K562 (cell line): ENCODE data around the gene RERE. TPM values are rescaled to one million over a fixed set of nuclear protein-coding genes. Genes with fewer than 3 reads are reported as not detected.

ENCODE experiments used
- ATAC-seq: fragments of 200-7000 bp; cut with Tn5 transposase; 3 replicates; pipeline ENCODE4 v1.9.1; 2020; ENCODE audit warnings: moderate library complexity
- BruUV-seq: library from RNA; stranded (reverse); fragments of 400-500 nt; replicated peaks from 2 replicates; lab custom pipeline; 2021; lab: Mats Ljungman, UMichigan
- CTCF ChIA-PET: fragments of 300-600 bp; formaldehyde crosslinking; extraction: SDS; loops from one replicate; lab custom pipeline; 2021; ENCODE audit warnings: low intra/inter-chr PET ratio; lab: Yijun Ruan, JAX
- POLR2A ChIA-PET: fragments of 300-600, 350-650 bp; sonication (Branson Sonifier 250); formaldehyde crosslinking; extraction: SDS; loops from one replicate; lab custom pipeline; 2021; ENCODE audit warnings: antibody characterized with exemption, inconsistent platforms; lab: Yijun Ruan, JAX
- DNase-seq, 4 experiments: peaks; one replicate each; pipeline versions ENCODE4 v3.0.0 to v3.0.0-alpha.2; 2011 to 2018; ENCODE audit warnings: low spot score in 3 of 4, mixed read lengths in 3 of 4; ENCODE audit errors: extremely low read depth in 1 of 4
- FAIRE-seq: peaks from 2 replicates; lab custom pipeline; 2011; peaks lifted over from hg19 to GRCh38; lab: Jason Lieb, UNC
- H2AFZ ChIP-seq: 2 replicates; pipeline ENCODE4 v1.6.0; 2011; ENCODE audit warnings: low read depth, low read length, control low read depth, inconsistent platforms
- H3K27ac ChIP-seq: fragments of 200-600 bp; 3 replicates; pipeline ENCODE4 v1.8.0; 2011; ENCODE audit warnings: low read depth, mild to moderate bottlenecking, control low read depth, inconsistent platforms, low read length, moderate library complexity, mixed read lengths; ENCODE audit errors: extremely low read depth
- H3K27me3 ChIP-seq, 2 experiments: fragments of 300-600 bp in 1 of 2; 2 replicates in 1 of 2; 3 replicates in 1 of 2; pipeline versions ENCODE4 v1.6.0 to v1.8.0; 2011; ENCODE audit warnings: inconsistent platforms in 2 of 2, low read length in 2 of 2, mild to moderate bottlenecking in 1 of 2, mixed read lengths in 1 of 2, moderate library complexity in 1 of 2; ENCODE audit not compliant: control insufficient read depth in 2 of 2, insufficient read depth in 2 of 2
- H3K36me3 ChIP-seq: fragments of 300-600 bp; 3 replicates; pipeline ENCODE4 v1.8.0; 2011; ENCODE audit warnings: mild to moderate bottlenecking, low read length, inconsistent platforms; ENCODE audit not compliant: control insufficient read depth, insufficient read depth
- H3K4me1 ChIP-seq, 2 experiments: fragments of 200-600 bp in 1 of 2; replicated peaks in 1 of 2; 2 replicates in 1 of 2; 3 replicates in 1 of 2; pipeline versions ENCODE4 v1.5.1 to v1.8.0; 2011; ENCODE audit warnings: inconsistent platforms in 2 of 2, low read length in 2 of 2, mild to moderate bottlenecking in 1 of 2, mixed read lengths in 1 of 2, moderate library complexity in 1 of 2; ENCODE audit not compliant: control insufficient read depth in 2 of 2, insufficient read depth in 2 of 2
- H3K4me2 ChIP-seq: 2 replicates; pipeline ENCODE4 v1.6.1; 2011; ENCODE audit warnings: low read length, control low read depth, inconsistent platforms, mixed read lengths; ENCODE audit not compliant: insufficient read depth
- H3K4me3 ChIP-seq: fragments of 200-600 bp; sonication (generic), shearing (Covaris generic); 2 replicates; pipeline ENCODE4 v1.5.1; 2016; ENCODE audit warnings: control low read depth, inconsistent platforms
- H3K79me2 ChIP-seq: fragments of 200-600 bp; 3 replicates; pipeline ENCODE4 v1.8.0; 2011; ENCODE audit warnings: low read length, inconsistent platforms; ENCODE audit not compliant: control insufficient read depth, insufficient read depth
- H3K9ac ChIP-seq, 2 experiments: 2 replicates each; pipeline versions ENCODE4 v1.6.0 to v1.6.1; 2011; ENCODE audit warnings: low read depth in 2 of 2, low read length in 2 of 2, control low read depth in 1 of 2, inconsistent platforms in 1 of 2, mild to moderate bottlenecking in 1 of 2, mixed read lengths in 1 of 2; ENCODE audit not compliant: insufficient read depth in 1 of 2
- H3K9me1 ChIP-seq: one replicate; pipeline ENCODE4 v1.6.0; 2011; ENCODE audit warnings: inconsistent platforms, mild to moderate bottlenecking, low read length, moderate library complexity; ENCODE audit not compliant: control insufficient read depth, insufficient read depth
- H3K9me3 ChIP-seq: replicated peaks from 2 replicates; pipeline ENCODE4 v1.5.1; 2011; ENCODE audit warnings: low read depth, low read length, inconsistent platforms; ENCODE audit not compliant: control insufficient read depth, insufficient read depth
- H4K20me1 ChIP-seq: replicated peaks from 2 replicates; pipeline ENCODE4 v1.6.1; 2011; ENCODE audit warnings: low read length, inconsistent platforms, mixed read lengths; ENCODE audit not compliant: control insufficient read depth, insufficient read depth
- BRD9 ChIP-seq: fragments of 450-650 bp; IDR thresholded peaks from 2 replicates; pipeline ENCODE4 v1.6.1; 2018; ENCODE audit warnings: low read depth; ENCODE audit not compliant: partially characterized antibody
- E2F3 ChIP-seq: fragments of 250-450 bp; sonication (Bioruptor Pico); IDR thresholded peaks from 2 replicates; pipeline ENCODE4 v1.4.0; 2020; ENCODE audit warnings: mild to moderate bottlenecking
- HMG20A ChIP-seq: fragments of 450-650 bp; formaldehyde crosslinking; conservative IDR thresholded peaks from 2 replicates; pipeline ENCODE4 v1.4.0; 2020; ENCODE audit warnings: mild to moderate bottlenecking, mixed read lengths
- HNRNPH1 ChIP-seq: fragments of 200-400 bp; formaldehyde crosslinking; optimal IDR thresholded peaks from 2 replicates; pipeline ENCODE3; 2017; ENCODE audit warnings: low read depth, mild to moderate bottlenecking, low read length, moderate library complexity
- JUNB ChIP-seq: fragments of 450-650 bp; formaldehyde crosslinking; conservative IDR thresholded peaks from 2 replicates; pipeline ENCODE4 v1.4.0; 2020; ENCODE audit warnings: mild to moderate bottlenecking
- KAT2B ChIP-seq: IDR thresholded peaks from one replicate; pipeline ENCODE4 v1.6.1; 2012; ENCODE audit warnings: low read depth, mild to moderate bottlenecking, control low read depth, inconsistent platforms, low read length, moderate library complexity
- NR2C1 ChIP-seq, 2 experiments: fragments of 450-650 bp; IDR thresholded peaks; 2 replicates each; pipeline ENCODE4 v1.6.1; 2017; ENCODE audit warnings: mild to moderate bottlenecking in 2 of 2, antibody characterized with exemption in 1 of 2, inconsistent platforms in 1 of 2, missing compliant biosample characterization in 1 of 2, missing genetic modification characterization in 1 of 2
- PHTF2 ChIP-seq: fragments of 250-450 bp; sonication (Bioruptor Pico); IDR thresholded peaks from 2 replicates; pipeline ENCODE4 v1.5.0; 2021; ENCODE audit warnings: mild to moderate bottlenecking
- TRIM25 ChIP-seq: fragments of 450-650 bp; IDR thresholded peaks from 2 replicates; pipeline ENCODE4 v1.7.0; 2016; ENCODE audit warnings: borderline replicate concordance
- ZNF232 ChIP-seq: sonication (generic); formaldehyde crosslinking; IDR thresholded peaks from 2 replicates; pipeline ENCODE4 v1.8.0; 2022; ENCODE audit warnings: mild to moderate bottlenecking, missing genetic modification reagents
- ZNF79 ChIP-seq: fragments of 250-450 bp; sonication (Bioruptor Pico); IDR thresholded peaks from 2 replicates; pipeline ENCODE4 v1.4.0; 2020; ENCODE audit warnings: low read depth, mild to moderate bottlenecking, moderate library complexity
- WGBS: fragments of 100-300 bp; shearing (Covaris generic); methylation state at CpG from one replicate; pipeline ENCODE4 v1.1.6; 2016; ENCODE audit warnings: low coverage, mixed read lengths; ENCODE audit not compliant: insufficient coverage; ENCODE audit errors: missing lambda C conversion rate; 5-methylcytosine and 5-hydroxymethylcytosine counted together
- in situ Hi-C: fragments of 300-500 bp; cut with MboI; formaldehyde crosslinking; loops from 4 replicates; pipeline ENCODE4 v1.15.0; 2018; ENCODE audit warnings: inconsistent platforms, mixed read lengths
- intact Hi-C: fragments of 100-400 bp; cut with micrococcal nuclease; formaldehyde crosslinking; loops from 2 replicates; pipeline ENCODE4 v1.14.2; 2022
- polyA plus RNA-seq, 8 experiments: library from polyadenylated mRNA; depleted of rRNA in 4 of 8; stranded (reverse) in 5 of 8; unstranded in 3 of 8; fragments of >200 nt; fragmentation: Nextera tagmentation in 2 of 8; fragmentation: Illumina TruSeq in 1 of 8; extraction: Ambion mirVana in 2 of 8; extraction: Trizol in 1 of 8; gene quantifications; 2 replicates each; pipeline versions ENCODE4 v1.2.1 to v1.2.3, GENCODE V29; 2011 to 2014; ENCODE audit warnings: inconsistent platforms in 1 of 8, missing spikeins in 1 of 8
- total RNA-seq, 7 experiments: library from RNA; depleted of rRNA in 6 of 7; stranded (reverse); fragments of >200 nt in 6 of 7; fragmentation: Illumina TruSeq in 2 of 7; extraction: Trizol in 2 of 7; gene quantifications; 2 replicates each; pipeline versions ENCODE4 v1.2.1 to v1.2.3, GENCODE V29; 2011 to 2021; ENCODE audit warnings: low replicate concordance in 1 of 7
- TF ChIP-seq, protein P1 (sequence below): fragments of 250-450 bp; sonication (Bioruptor Pico); IDR thresholded peaks from 2 replicates; pipeline ENCODE4 v1.9.0; 2021; ENCODE audit warnings: mild to moderate bottlenecking

RERE gene
- total and polyA plus RNA-seq, 9 of the 15 experiments (the other 6 are each of a cell fraction or from before 2014, with no cell fraction given) = 3.0 to 51.5 (median 13.4) TPM

DNA sequence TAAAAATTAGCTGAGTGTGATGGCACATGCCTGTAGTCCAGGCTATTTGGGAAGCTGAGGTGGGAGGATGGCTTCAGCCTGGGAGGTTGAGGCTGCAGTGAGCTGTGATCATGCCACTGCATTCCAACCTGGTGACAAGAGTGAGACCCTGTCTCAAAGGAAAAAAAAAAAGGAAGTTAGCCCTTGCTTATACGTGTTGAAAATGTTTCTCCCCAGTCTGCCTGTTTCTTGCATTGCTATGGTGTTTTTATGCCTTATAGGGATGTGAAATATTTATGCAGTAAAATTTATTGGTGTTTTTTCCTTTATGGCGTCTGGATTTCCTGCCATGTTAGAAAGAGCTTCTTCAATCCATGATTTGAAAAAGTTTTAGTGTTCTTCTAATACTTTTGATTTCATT is 3.6 kb upstream of the RERE start:
- CTCF ChIA-PET = no interaction called here
- Histone ChIP-seq H3K79me2 (peaks cover 14% of the 10 kb centered on the region), H3K9ac (no peak overlapping the region), H3K4me1 (peaks cover 7 to 16% of the 10 kb centered on the region in 2 experiments), H3K4me2 (no peak overlapping the region), H3K9me1 (no peaks in the 10 kb centered on the region), H3K36me3 (no peaks in the 10 kb centered on the region), H4K20me1 (no peaks in the 10 kb centered on the region), H3K27ac (no peak overlapping the region), H3K9me3 (no peaks in the 10 kb centered on the region), H3K27me3 (no peaks in the 10 kb centered on the region)
- intact Hi-C loops = no loop called here
- POLR2A ChIA-PET = interaction anchor here (0.7 to 1.9 kb wide), 4 partner anchors 10 to 859 kb away, joined by 3 to 7 read pairs (median 3); partner anchors contain the start of gene PARK7
- DNase-seq (no peak), FAIRE-seq (no peak), ATAC-seq (no peak)
- TF ChIP-seq PHTF2 (CRISPR knock-in tag) = no peak
- no peak for TF ChIP-seq KAT2B
- TF ChIP-seq, protein P1, sequence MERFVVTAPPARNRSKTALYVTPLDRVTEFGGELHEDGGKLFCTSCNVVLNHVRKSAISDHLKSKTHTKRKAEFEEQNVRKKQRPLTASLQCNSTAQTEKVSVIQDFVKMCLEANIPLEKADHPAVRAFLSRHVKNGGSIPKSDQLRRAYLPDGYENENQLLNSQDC = no peak
- no peak for TF ChIP-seq ZNF79 (CRISPR knock-in tag)
- TF ChIP-seq NR2C1 (IDR thresholded peaks at IDR 0.05) = no peak
- TF ChIP-seq NR2C1 (tag; IDR thresholded peaks at IDR 0.05) = no peak
- no peak for TF ChIP-seq ZNF232 (CRISPR knock-in tag)
- TF ChIP-seq BRD9 = no peak
- TF ChIP-seq HMG20A = no peak
- TF ChIP-seq E2F3 (CRISPR knock-in tag) = no peak
- no peak for TF ChIP-seq TRIM25
- TF ChIP-seq HNRNPH1 = no peak
- no peak for TF ChIP-seq JUNB (CRISPR knock-in tag)
- TF ChIP-seq, all 486 proteins: peak for 0
- WGBS = 32% methylated on average over 2 of the region's 2 CpGs
- in situ Hi-C loops = no loop called here
- Histone ChIP-seq H2AFZ (no peak overlapping the region), H3K4me3 (no peak overlapping the region)
- no TSS peak for BruUV-seq
